ENCODE data around the gene EGFL7. TPM values are rescaled to one million over a fixed set of nuclear protein-coding genes. Genes with fewer than 3 reads are reported as not detected.

The EGFL7 gene
- total RNA-seq, 4 donors from 2014 or later = 119 to 1,791 (median 307) TPM

DNA sequence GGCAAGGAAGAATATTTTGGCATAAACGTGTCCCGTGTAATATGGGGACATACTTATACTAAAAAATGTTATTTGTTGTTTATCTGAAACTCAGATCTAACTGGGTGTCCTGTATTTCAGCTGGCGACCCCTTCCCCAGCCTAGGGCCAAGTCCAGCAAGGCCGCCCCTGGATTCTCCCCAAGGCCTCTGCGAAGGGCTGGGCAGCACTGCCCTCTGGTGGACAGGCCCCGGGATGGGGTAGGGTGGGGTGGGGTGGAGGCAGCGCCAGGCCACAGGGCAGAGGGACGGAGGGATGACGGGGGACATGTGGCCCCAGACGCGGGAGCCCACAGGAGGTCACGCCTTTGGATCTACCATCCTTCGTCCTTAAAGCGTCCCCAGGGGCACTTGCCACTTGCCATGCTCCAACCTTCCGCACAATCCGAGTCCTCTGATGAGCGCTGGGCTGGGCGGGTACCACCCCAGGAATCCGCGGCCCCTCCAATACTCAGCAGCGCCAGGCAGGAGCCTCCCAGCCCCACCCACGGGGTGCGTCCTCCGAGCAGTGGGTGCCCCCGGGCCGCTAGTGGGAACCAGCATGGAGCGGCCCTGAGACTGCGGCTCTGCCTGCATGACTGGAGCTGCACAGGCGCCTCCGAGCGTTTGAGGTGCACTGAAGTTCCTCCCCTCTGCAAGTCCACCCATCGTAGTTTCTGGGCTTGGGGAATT lies 31.6 kb downstream of the EGFL7 start:
- TF ChIP-seq POLR2A (IDR thresholded peaks at IDR 0.05) (no peak), CTCF (IDR thresholded peaks at IDR 0.05) (peak; percentile 36 to 53 (median 46))
- DNase-seq = no peak
- no peak overlapping the region for H3K27ac ChIP-seq
- H3K9me3 ChIP-seq = no peaks in the 10 kb centered on the region
- no peaks in the 10 kb centered on the region for H3K36me3 ChIP-seq
- intact Hi-C loops (cut with DNase I; ENCODE audit: low total_unique reads) = no loop called here
- no peak overlapping the region for H3K4me3 ChIP-seq
- H3K27me3 ChIP-seq = no peaks in the 10 kb centered on the region
- no peaks in the 10 kb centered on the region for H3K4me1 ChIP-seq

DNA sequence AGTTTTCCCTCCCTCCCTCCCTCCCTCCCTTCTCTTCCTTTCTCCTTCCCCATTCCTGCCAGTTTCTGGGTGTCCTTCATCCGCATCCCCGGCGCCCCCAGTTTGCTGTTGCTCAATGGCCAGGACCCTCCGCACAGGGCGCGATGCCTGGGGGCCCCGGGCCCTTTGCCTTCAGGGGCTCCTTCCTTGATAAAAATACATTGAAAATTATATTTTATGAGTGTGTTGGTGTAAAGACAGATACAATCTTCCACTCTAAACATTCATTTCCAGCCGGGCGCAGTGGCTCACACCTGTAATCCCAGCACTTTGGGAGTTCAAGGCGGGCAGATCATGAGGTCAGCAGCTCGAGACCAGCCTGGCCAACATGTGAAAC lies 32.1 kb downstream of the EGFL7 start:
- no peaks in the 10 kb centered on the region for H3K27me3 ChIP-seq
- no peaks in the 10 kb centered on the region for H3K4me1 ChIP-seq
- H3K4me3 ChIP-seq = no peak overlapping the region
- no peak for DNase-seq
- no peaks in the 10 kb centered on the region for H3K36me3 ChIP-seq
- H3K27ac ChIP-seq = no peak overlapping the region
- TF ChIP-seq POLR2A (IDR thresholded peaks at IDR 0.05) (no peak), CTCF (IDR thresholded peaks at IDR 0.05) (no peak)
- H3K9me3 ChIP-seq = no peaks in the 10 kb centered on the region
- intact Hi-C loops (cut with DNase I; ENCODE audit: low total_unique reads) = no loop called here

DNA sequence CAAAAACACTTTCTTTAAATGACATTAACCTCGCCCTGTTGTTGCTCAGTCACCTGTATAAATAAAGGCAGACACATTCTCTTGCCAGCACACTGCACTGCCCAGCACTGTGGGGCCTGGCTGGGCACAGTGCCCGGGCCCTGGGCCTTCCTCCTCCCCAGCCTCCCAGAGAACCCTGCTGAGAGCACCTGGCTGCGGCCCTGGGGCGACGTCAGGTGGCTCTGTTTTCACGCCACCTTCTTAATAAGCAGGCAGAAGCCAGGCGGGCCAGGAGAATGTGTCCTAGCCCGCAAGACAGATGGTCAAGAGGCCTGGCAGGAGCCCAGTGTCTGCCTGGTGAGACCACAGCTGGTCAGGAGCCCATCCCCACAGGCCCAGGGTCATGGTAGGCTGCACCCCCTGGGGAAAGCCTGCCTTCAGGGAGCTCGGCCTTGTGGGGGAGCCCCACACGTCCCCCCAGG lies 32.7 kb downstream of the EGFL7 start:
- DNase-seq = no peak
- Histone ChIP-seq H3K4me3 (no peak overlapping the region), H3K27me3 (no peaks in the 10 kb centered on the region), H3K36me3 (no peaks in the 10 kb centered on the region), H3K27ac (no peak overlapping the region), H3K4me1 (no peaks in the 10 kb centered on the region), H3K9me3 (no peaks in the 10 kb centered on the region)
- intact Hi-C loops (cut with DNase I; ENCODE audit: low total_unique reads) = no loop called here
- TF ChIP-seq POLR2A (IDR thresholded peaks at IDR 0.05) (no peak), CTCF (IDR thresholded peaks at IDR 0.05) (no peak)

DNA sequence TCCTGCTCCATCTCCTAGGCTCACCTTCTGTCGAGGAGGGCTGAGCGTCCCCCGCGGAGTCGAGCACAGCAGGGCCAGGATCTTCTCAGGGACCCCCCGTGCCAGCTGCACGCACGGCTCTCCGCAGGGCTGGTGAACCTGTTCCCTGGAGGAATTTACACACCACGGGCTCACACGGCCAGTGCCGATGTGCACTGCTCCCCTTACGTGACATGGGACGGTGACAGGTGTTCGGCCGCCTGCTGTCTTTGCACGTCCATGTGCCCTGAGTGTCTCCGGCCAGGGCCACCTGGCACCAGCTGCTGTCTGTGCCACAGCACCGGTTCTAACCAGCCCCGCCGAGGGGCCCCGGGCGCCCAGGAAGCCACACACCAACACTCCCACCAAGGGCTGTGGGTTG lies 33.2 kb downstream of the EGFL7 start:
- Histone ChIP-seq H3K27me3 (no peaks in the 10 kb centered on the region), H3K27ac (no peak overlapping the region), H3K9me3 (no peaks in the 10 kb centered on the region), H3K4me1 (no peaks in the 10 kb centered on the region), H3K4me3 (no peak overlapping the region), H3K36me3 (no peaks in the 10 kb centered on the region)
- intact Hi-C loops (cut with DNase I; ENCODE audit: low total_unique reads) = no loop called here
- TF ChIP-seq CTCF (IDR thresholded peaks at IDR 0.05) (no peak), POLR2A (IDR thresholded peaks at IDR 0.05) (no peak)
- no peak for DNase-seq

GRCh38 chr9:136696502-136696901 lies 33.8 kb downstream of the EGFL7 start:
- Histone ChIP-seq H3K4me3 (no peak overlapping the region), H3K27ac (no peak overlapping the region), H3K4me1 (no peaks in the 10 kb centered on the region), H3K36me3 (no peaks in the 10 kb centered on the region), H3K9me3 (no peaks in the 10 kb centered on the region), H3K27me3 (no peaks in the 10 kb centered on the region)
- DNase-seq = no peak
- intact Hi-C loops (cut with DNase I; ENCODE audit: low total_unique reads) = no loop called here
- TF ChIP-seq CTCF (IDR thresholded peaks at IDR 0.05) (no peak), POLR2A (IDR thresholded peaks at IDR 0.05) (no peak)

Measured in uterus (tissue), 4 donors.